Measurements from ENCODE around the gene ALG14.
"Not testable (repeated sequence)": the region's sequence is repeated elsewhere in the genome, so short reads cannot be mapped to it uniquely, and the experiment has no call there.

The ALG14 gene

GRCh38 chr1:94953746-94954145 is 119.0 kb downstream of the ALG14 start:
- DNase-seq (ENCODE audit: low read depth), result no peak

GRCh38 chr1:94953107-94953506 is 119.6 kb downstream of the ALG14 start:
- DNase-seq (ENCODE audit: low read depth), result no peak

- DNase-seq (ENCODE audit: low read depth), result no peak
These were observed 120.2 kb downstream of the ALG14 start for GRCh38 chr1:94952539-94952938.

- DNase-seq (ENCODE audit: low read depth), result no peak
These were observed 121.1 kb downstream of the ALG14 start for GRCh38 chr1:94951509-94952208.

DNA sequence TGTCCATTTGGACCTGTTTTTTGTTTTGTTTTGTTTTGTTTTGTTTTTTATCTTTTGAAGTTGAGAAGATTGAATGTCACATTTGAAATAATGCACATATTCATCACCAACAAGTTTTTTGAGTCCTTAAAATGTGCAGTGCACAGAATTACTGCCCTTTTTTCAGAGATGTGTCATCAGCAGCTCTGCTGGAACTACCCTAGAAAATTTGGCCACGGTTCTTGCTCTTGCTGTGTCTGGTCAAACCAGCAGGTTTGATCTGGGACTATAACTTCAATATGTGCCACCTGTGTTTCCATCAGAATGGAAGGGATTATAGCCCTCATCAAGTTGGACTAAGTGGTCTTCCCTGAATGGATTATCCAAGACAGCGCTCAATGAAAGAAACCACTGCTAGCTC is 121.7 kb downstream of the ALG14 start:
- no peak for DNase-seq (ENCODE audit: low read depth)

DNA sequence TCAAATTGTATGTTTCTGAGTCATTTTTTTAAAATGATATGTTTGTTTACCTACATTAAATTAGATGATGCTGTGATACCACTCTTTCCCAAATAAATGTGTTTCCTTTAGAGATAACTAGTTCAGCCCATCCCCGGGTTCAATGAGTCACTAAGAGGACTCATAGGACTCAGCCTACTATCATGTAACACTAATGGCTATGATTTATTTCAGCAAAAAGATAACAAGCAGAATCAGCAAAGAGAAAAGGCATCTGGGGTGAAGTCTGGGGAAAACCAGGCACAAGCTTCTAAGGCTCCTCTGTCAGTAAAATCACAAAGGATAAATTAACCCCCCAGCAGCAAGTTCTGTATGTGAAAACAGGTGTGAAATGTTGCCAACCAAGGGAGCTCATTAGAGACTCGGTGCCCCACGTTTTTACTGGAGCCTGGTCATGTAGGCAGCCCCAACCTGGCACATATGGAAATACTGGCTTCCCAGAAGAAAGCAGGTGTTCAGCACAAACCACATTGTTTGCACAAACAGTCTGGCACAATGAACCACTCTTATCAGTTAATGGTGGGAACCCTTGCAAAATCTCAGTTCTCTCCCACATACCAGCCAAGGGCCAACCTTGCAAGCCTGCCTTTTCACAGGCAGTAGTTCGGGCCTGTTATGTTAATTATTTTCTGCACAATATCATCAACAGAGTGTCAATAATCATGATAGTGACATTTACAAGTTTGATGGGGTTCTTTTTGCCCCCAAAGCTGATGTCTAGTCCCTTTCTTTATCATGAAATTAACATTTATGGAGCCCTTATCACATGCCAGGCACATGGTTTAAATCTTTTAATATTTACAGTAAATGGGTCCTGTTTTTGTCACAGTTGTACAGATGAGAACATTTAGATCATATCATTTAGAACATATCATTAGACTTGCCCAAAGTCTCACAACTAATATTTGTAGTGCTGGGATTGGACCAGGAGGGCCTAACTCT is 122.8 kb downstream of the ALG14 start:
- DNase-seq (ENCODE audit: low read depth), result no peak

GRCh38 chr1:94947437-94947836 is 125.3 kb downstream of the ALG14 start:
- DNase-seq (ENCODE audit: low read depth), result no peak

GRCh38 chr1:94946886-94947285 is 125.9 kb downstream of the ALG14 start:
- DNase-seq (ENCODE audit: low read depth), result no peak

DNA sequence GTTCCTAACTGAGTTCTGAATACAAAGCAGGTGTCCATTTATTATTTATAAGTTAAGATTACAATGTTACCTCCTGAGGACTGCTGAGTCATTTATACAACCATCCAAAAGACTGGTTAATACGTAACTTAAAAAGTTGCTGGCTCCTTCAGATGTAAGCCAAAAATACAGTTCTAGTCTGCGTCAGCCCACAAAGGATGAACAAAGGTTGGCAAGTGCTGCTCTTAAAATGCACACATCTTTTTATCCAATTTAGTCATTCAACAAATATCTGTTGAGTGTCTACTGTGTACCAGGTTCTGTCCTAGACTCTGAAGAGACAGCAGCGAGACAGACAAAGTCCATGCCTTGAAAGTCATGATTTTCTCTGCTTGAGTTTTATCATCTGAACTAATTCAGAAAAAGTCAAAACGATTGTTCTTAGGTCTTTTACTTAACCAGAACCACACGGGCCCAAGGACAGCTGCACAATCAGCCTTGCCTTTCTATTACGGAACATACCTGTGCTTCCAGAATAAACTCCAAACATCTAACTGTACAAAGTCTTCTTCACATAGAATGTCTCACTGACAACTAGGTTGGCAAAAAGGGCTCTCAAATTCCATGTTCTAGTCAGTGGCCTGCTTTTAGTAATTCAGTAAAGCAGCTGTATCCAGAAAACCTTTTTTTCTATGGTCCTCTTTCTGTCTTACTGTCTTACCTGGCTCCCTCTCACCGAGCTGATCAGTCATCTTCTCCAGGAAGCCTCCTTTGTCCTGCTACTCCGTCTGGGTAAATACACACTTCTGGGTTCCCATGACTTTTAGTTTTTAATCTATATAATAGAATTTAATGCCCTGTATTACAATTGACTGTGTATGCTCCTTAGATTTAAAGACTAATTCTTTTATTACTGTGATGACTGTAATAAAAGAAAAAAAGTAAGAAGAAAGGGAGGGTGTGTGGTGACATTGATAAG is 130.3 kb downstream of the ALG14 start:
- DNase-seq (ENCODE audit: low read depth), result no peak

DNA sequence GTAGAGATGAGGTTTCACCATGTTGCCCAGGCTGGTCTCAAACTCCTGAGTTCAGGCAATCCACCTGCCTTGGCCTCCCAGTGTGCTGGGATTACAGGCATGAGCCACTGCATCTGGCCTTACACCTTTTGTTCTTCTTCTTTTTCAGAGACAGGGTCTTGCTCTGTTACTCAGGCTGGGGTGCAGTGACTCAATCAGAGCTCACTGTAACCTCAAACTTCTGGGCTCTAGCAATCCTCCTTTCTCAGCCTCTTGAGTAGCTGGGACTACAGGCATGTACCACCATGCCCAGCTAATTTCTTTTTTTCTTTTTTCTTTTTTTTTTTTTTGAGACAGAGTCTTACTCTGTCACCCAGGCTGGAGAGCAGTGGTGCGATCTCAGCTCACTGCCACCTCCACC is 131.3 kb downstream of the ALG14 start:
- not testable (repeated sequence) for DNase-seq (ENCODE audit: low read depth)

- DNase-seq (ENCODE audit: low read depth), result no peak
These were observed 132.0 kb downstream of the ALG14 start for GRCh38 chr1:94940738-94941137.

DNA sequence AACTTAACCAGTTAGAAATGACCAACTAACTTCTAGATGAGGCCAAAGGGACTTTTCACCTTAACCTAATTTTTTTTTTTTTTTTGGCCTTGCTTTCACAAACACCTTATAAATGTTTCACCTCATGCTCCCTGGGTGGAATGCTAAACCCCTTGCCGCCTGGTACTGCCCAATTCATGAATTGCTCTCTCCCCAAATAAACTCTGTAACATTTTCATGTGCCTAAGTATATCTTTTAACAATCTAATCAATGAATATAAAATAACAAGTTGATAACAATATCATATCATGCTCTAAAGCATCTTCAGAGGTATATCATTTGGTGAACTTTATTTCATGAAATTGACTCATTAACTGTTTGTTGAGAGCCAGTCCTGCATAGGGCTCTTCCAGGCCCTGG is 134.9 kb downstream of the ALG14 start:
- DNase-seq (ENCODE audit: low read depth), result no peak

- no peak for DNase-seq (ENCODE audit: low read depth)
These were observed 135.7 kb downstream of the ALG14 start for GRCh38 chr1:94936861-94937620.

GRCh38 chr1:94935476-94935875 is 137.3 kb downstream of the ALG14 start:
- DNase-seq (ENCODE audit: low read depth), result no peak

DNA sequence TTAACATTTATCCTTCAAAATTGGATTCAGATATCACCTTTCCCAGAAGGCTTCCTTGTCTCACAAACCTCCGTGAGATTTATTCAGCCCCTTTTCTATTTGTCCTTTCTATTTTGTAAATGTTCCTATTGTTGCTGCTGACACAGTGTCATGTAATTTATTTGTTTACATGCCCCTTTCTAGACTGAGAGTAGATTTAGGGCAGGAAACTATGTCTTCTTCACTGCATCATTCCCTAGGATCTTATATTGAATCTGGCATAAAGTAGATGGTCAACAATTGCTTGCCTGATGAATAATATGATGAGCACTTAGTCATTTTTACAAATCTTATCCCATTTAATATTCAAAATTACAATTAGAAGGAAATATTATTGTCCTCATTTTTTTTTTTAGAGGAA is 137.7 kb downstream of the ALG14 start:
- no peak for DNase-seq (ENCODE audit: low read depth)

DNA sequence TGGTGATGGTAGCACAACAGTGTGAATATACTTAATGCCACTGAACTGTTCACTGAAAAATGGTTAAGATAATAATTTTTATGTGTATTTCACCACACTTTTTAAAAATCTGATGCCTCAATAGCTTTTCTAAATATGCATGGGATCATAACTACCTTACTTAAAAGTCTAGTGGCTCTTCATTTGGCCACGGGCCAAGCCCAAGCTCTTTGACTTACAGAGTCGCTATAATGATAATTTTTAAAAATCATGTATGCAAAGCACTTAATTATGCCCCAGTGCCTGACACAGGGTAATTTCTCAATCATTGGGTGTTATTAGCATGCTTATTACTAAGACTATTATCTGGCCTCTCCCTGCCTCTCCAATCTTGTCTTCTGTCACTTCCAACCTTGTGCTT is 138.2 kb downstream of the ALG14 start:
- DNase-seq (ENCODE audit: low read depth), result no peak

DNA sequence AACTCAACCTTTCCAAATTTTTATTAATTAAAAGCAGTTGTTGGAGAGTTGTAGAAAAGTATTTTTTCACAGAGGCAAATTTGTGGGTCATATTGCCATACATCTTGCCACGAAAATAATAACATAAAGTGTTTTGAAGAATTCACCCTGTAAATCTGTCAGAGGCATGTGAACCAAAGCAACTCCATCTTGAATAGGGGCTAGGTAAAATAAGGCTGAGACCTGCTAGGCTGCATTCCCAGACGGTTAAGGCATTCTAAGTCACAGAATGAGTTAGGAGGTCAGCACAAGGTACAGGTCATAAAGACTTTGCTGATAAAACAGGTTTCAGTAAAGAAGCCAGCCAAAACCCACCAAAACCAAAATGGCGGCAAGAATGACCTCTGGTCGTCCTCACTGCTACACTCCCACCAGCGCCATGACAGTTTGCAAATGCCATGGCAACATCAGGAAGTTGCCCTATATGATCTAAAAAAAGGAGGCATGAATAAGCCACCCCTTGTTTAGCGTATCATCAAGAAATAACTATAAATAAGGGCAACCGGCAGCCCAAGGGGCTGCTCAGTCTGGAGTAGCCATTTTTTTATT is 141.4 kb downstream of the ALG14 start:
- no peak for DNase-seq (ENCODE audit: low read depth)

DNA sequence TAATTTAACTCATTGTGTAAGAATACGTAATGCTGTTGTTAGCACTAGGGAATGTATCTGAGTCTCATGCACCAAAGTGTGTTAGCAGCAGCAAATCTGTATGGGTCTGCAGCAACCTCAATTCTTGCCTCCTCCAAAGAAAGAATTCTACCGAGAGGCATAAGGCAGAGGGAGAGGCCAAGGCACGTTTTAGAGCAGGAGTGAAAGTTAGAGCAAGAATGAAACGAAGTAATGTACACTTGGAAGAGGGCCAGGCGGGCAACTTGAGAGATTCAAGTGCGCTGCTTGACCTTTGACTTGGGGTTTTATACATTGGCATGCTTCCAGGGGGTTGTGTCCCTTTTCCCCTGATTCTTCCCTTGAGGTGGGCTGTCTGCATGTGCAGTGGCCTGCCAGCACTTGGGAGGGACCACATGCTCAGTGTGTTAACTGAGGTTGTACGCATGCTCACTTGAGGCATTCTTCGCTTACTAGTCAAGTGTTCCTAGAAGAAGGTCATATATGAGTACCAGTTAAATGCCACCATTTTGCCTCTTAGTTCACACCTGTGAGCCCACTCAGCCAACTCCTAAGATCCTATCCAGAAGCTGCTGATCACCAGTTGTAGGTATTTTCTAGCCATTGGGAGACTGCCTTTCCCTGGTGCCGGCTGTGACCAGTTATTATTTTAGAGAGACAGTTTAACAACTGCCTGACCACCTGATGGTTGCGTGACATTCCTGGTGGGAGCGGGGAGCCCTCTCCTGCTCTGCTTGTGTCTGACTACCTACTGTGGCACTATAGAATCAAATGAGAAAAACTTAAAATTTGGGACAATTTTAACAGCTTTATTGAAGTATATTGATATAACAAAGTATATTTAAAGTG is 143.2 kb downstream of the ALG14 start:
- no peak for DNase-seq (ENCODE audit: low read depth)

GRCh38 chr1:94928293-94928939 is 144.3 kb downstream of the ALG14 start:
- DNase-seq (ENCODE audit: low read depth), result no peak

Measured in activated T-cell treated with anti-CD3 and anti-CD28 coated beads for 24 hours (primary cell).